ENCODE measurements around the gene DPP7. TPM values are rescaled to one million over a fixed set of nuclear protein-coding genes. Genes with fewer than 3 reads are reported as not detected.

DPP7 gene
- total RNA-seq, 1 donor from 2014 or later = 66.6 TPM

DNA sequence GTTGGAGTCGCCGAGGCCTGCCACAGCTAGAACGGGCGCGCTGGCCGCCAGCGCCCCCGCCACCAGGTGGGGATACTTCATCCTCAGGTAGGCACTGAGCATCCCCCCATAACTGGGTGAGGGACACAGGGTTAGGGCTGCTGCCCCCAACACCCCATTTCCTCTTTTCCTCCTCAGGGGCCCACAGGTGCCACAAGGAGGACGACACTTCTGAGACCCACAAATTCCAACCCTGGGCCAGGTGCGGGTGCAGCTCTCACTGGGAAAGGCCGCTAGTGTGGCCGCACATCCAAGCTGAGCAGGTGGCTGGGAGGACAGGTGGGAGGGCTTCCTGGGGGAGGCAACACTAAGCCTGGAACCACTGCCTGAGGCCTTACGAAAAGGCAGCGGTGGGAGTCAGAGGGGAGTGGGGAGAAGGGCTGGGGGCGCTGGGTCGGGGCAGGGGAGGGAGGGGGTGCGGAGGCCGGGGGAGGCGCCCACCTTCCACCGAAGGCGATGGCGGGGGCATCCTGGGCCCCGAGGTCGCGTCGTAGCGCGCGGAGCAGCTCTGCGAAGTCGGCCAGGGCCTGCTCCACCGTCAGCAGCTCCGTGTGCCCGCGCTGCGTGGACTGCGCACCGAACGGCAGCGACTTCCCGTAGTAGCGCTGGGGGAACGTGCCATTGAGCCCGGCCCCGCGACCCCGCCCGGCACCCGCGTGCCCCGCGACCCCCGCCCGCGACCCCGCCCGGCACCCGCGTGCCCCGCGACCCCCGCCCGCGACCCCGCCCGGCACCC, 961 bp downstream of the DPP7 start:
- Histone ChIP-seq H3K27me3 (ENCODE audit: control insufficient read depth, insufficient read depth, low read length) (peaks cover 2% of the 10 kb centered on the region), H3K36me3 (ENCODE audit: control insufficient read depth, insufficient read depth, low read length) (peaks cover 11% of the 10 kb centered on the region), H3K4me3 (ENCODE audit: low read depth, low read length) (peak overlapping the region; percentile 52)
- DNase-seq (ENCODE audit: low read depth) (no peak), FAIRE-seq (no peak)
- TF ChIP-seq, protein P1, sequence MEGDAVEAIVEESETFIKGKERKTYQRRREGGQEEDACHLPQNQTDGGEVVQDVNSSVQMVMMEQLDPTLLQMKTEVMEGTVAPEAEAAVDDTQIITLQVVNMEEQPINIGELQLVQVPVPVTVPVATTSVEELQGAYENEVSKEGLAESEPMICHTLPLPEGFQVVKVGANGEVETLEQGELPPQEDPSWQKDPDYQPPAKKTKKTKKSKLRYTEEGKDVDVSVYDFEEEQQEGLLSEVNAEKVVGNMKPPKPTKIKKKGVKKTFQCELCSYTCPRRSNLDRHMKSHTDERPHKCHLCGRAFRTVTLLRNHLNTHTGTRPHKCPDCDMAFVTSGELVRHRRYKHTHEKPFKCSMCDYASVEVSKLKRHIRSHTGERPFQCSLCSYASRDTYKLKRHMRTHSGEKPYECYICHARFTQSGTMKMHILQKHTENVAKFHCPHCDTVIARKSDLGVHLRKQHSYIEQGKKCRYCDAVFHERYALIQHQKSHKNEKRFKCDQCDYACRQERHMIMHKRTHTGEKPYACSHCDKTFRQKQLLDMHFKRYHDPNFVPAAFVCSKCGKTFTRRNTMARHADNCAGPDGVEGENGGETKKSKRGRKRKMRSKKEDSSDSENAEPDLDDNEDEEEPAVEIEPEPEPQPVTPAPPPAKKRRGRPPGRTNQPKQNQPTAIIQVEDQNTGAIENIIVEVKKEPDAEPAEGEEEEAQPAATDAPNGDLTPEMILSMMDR (IDR thresholded peaks at IDR 0.05; ENCODE audit: insufficient read depth, low read length, severe bottlenecking) = no peak

DNA sequence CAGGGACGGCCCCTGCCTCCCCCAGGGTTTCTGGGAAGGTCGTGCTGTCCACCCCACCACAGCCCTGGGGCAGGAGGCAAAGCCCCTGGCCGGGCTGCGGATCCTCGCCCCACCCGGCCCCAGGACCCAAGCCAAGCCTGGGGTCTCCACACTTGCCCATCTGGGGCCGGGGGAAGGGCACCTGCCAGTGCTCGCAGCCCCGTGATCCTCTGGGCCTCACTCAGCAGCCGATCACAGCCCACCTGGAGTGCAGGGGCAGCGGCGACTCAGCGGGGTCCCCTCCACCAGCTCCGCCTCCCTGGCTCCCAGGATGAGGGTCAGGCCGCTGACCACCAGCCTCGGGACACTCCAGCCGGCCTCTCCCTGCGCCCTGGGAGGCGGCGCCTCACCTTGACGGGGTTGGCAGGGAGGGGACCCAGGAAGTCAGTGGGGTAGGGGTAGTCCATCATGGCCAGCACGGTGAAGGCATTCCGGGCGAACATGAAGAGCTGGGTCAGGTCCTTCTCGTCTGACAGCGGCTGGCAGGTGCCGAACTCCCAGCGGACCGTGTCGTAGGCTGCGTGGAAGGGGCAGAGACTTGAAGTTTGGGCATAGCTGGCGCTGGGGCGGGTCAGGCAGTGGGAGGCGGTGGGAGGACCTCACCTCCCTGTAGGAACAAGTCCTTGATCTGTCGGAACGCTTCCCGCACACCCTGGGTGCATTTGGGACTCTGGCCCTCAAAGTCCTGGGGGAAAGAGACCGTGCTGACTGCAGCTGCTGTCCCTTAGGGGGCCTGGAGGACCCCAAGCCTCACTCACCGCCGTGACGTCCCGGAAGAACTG, 1.8 kb downstream of the DPP7 start:
- TF ChIP-seq, protein P1 (IDR thresholded peaks at IDR 0.05; ENCODE audit: insufficient read depth, low read length, severe bottlenecking) = no peak
- no peak overlapping the region for H3K4me3 ChIP-seq (ENCODE audit: low read depth, low read length)
- no peak for DNase-seq (ENCODE audit: low read depth)
- peaks cover 13% of the 10 kb centered on the region for H3K36me3 ChIP-seq (ENCODE audit: control insufficient read depth, insufficient read depth, low read length)
- no peak for FAIRE-seq
- H3K27me3 ChIP-seq (ENCODE audit: control insufficient read depth, insufficient read depth, low read length) = peaks cover 2% of the 10 kb centered on the region

DNA sequence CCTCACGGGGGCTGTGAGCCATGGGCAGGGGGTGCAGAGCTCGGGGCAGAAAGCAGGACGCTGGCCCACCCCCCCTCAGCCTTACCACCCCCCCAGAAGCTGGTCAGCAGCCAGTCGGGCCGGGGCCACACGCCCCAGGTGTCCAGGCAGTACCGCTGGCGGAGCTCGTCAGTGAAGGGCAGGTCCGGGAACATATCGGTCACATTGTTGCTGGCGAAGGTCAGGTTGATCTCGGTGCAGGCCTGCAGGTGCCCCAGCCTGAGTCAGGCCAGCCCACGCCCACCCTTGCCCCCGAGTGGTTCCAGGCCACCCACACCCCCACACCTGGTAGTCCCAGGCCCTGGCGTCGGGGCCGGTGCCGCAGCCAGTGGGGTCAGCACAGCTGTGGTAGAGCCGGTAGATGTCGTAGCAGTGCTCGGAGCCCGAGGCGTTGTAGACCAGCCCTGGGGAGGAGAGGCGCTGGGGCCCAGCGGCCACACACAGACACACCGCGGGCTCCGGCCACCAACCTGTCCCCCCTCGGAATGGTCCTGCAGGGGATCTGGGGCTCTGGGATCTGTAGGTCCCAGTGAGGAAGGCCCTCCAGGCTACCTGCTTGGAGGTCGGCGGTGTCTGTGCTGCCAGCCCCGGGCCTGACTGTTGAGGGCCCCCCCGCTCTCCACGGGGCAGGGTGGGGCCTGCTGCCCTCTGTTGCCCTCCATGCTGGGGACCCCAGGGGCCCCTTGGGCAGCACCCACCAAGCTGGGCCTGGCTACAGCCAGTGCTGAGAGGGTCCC, 2.6 kb downstream of the DPP7 start:
- Histone ChIP-seq H3K36me3 (ENCODE audit: control insufficient read depth, insufficient read depth, low read length) (peaks cover 15% of the 10 kb centered on the region), H3K27me3 (ENCODE audit: control insufficient read depth, insufficient read depth, low read length) (peaks cover 2% of the 10 kb centered on the region), H3K4me3 (ENCODE audit: low read depth, low read length) (no peak overlapping the region)
- FAIRE-seq = no peak
- no peak for DNase-seq (ENCODE audit: low read depth)
- TF ChIP-seq, protein P1 (IDR thresholded peaks at IDR 0.05; ENCODE audit: insufficient read depth, low read length, severe bottlenecking) = no peak

DNA sequence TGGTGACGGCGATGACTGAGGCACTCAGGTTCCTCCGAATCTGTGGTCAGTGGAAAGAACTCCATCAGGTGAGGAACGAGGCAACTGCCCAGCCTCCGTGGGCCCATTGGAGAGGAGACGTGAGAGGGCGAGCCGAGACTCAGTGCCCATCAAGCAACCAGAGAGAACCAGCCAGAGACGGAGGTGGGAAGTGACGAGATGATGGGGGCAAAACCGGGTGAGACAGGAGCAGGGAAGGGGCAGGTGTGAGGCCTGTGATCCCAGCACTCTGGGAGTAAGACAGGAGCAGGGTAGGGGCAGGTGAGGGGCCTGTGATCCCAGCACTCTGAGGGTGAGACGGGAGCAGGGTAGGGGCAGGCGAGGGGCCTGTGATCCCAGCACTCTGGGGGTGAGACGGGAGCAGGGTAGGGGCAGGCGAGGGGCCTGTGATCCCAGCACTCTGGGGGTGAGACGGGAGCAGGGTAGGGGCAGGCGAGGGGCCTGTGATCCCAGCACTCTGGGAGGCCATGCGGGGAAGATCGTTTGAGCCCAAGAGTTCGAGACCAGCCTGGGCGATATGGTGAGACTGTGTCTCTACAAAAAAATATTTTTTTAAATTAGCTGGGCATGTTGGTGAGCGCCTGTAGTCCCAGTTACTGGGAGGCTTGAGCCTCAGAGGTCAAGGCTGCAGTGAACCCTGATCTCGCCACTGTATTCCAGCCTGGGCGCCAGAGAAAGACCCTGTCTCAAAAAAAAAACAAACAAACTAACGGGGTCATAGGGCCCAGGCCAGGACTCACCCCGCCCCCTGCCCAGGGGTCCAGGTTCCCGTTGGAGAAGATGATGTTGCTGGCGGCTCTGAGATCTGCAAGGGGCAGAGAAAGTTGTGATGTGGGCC, 3.4 kb downstream of the DPP7 start:
- H3K27me3 ChIP-seq (ENCODE audit: control insufficient read depth, insufficient read depth, low read length) = peaks cover 1% of the 10 kb centered on the region
- H3K4me3 ChIP-seq (ENCODE audit: low read depth, low read length) = no peak overlapping the region
- TF ChIP-seq, protein P1 (IDR thresholded peaks at IDR 0.05; ENCODE audit: insufficient read depth, low read length, severe bottlenecking) = no peak
- H3K36me3 ChIP-seq (ENCODE audit: control insufficient read depth, insufficient read depth, low read length) = peaks cover 17% of the 10 kb centered on the region
- FAIRE-seq (no peak), DNase-seq (ENCODE audit: low read depth) (no peak)

Data from bronchial epithelial cell (primary cell).